Endothelial cell of umbilical vein (primary cell): ENCODE results near the gene UROC1. TPM values are rescaled to one million over a fixed set of nuclear protein-coding genes. Genes with fewer than 3 reads are reported as not detected.

Experiments
- BruUV-seq: library from RNA; stranded (reverse); fragments of 400-500 nt; replicated peaks from 2 replicates; lab custom pipeline; 2021; lab: Mats Ljungman, UMichigan
- CTCF ChIA-PET: fragments of 300-600, 350-600 bp; sonication (Branson Sonifier 250); formaldehyde crosslinking; loops from one replicate; lab custom pipeline; 2021; ENCODE audit warnings: antibody characterized with exemption, inconsistent platforms; lab: Charles Lee
- POLR2A ChIA-PET: fragments of 300-600, 350-600 bp; sonication (Branson Sonifier 250); formaldehyde crosslinking; loops from one replicate; lab custom pipeline; 2021; ENCODE audit warnings: antibody characterized with exemption, inconsistent platforms; lab: Charles Lee
- DNase-seq: peaks from one replicate; pipeline ENCODE4 v3.0.0-alpha.2; 2011; ENCODE audit warnings: low read depth, low spot score
- FAIRE-seq: peaks from 2 replicates; lab custom pipeline; 2011; peaks lifted over from hg19 to GRCh38; lab: Jason Lieb, UNC
- H2AFZ ChIP-seq: 2 replicates; pipeline ENCODE4 v1.6.0; 2012; ENCODE audit warnings: low read depth, low read length, control low read depth, inconsistent platforms
- H3K27ac ChIP-seq: 2 replicates; pipeline ENCODE4 v1.5.1; 2011; ENCODE audit warnings: low read depth, mild to moderate bottlenecking, control low read depth, low read length, moderate library complexity; ENCODE audit not compliant: insufficient read depth
- H3K27me3 ChIP-seq, 2 experiments: 2 replicates each; pipeline versions ENCODE4 v1.6.0 to v1.6.1; 2011; ENCODE audit warnings: low read length in 2 of 2, mixed read lengths in 1 of 2; ENCODE audit not compliant: control insufficient read depth in 2 of 2, insufficient read depth in 2 of 2
- H3K36me3 ChIP-seq, 2 experiments: 2 replicates in 1 of 2; 3 replicates in 1 of 2; pipeline ENCODE4 v1.5.1; 2011; ENCODE audit warnings: low read length in 2 of 2, mild to moderate bottlenecking in 1 of 2, moderate library complexity in 1 of 2; ENCODE audit not compliant: control insufficient read depth in 2 of 2, insufficient read depth in 2 of 2; ENCODE audit errors: extremely low read depth in 1 of 2
- H3K4me1 ChIP-seq: 3 replicates; pipeline ENCODE4 v1.5.1; 2011; ENCODE audit warnings: mild to moderate bottlenecking, low read length; ENCODE audit not compliant: control insufficient read depth, insufficient read depth; ENCODE audit errors: extremely low read depth
- H3K4me2 ChIP-seq: 2 replicates; pipeline ENCODE4 v1.6.1; 2011; ENCODE audit warnings: low read length, control low read depth, mixed read lengths; ENCODE audit not compliant: insufficient read depth
- H3K4me3 ChIP-seq, 3 experiments: fragments of 200-600 bp in 1 of 3; sonication (generic), shearing (Covaris generic) in 1 of 3; replicated peaks in 1 of 3; 2 replicates each; pipeline ENCODE4 v1.5.1; 2011 to 2016; ENCODE audit warnings: control low read depth in 3 of 3, low read length in 3 of 3, mild to moderate bottlenecking in 2 of 3, inconsistent platforms in 1 of 3, low read depth in 1 of 3, moderate library complexity in 1 of 3; ENCODE audit not compliant: insufficient read depth in 1 of 3
- H3K79me2 ChIP-seq: 2 replicates; pipeline ENCODE4 v1.6.0; 2012; ENCODE audit warnings: low read length, inconsistent platforms; ENCODE audit not compliant: control insufficient read depth, insufficient read depth
- H3K9ac ChIP-seq: replicated peaks from 2 replicates; pipeline ENCODE3; 2011; ENCODE audit warnings: low read length, control low read depth; ENCODE audit not compliant: insufficient read depth; ENCODE audit errors: extremely low read depth
- H3K9me1 ChIP-seq: replicated peaks from 3 replicates; pipeline ENCODE4 v1.6.0; 2011; ENCODE audit warnings: mild to moderate bottlenecking, low read length; ENCODE audit not compliant: control insufficient read depth, insufficient read depth; ENCODE audit errors: extremely low read depth
- H3K9me3 ChIP-seq: replicated peaks from 2 replicates; pipeline ENCODE4 v1.5.1; 2012; ENCODE audit warnings: low read length, inconsistent platforms; ENCODE audit not compliant: control insufficient read depth, insufficient read depth
- H4K20me1 ChIP-seq: replicated peaks from 2 replicates; pipeline ENCODE3; 2011; ENCODE audit warnings: mild to moderate bottlenecking, low read length; ENCODE audit not compliant: control insufficient read depth, insufficient read depth; ENCODE audit errors: extremely low read depth
- EZH2 ChIP-seq: IDR thresholded peaks from 2 replicates; pipeline ENCODE4 v1.6.1; 2012; ENCODE audit warnings: borderline replicate concordance, low read depth, mild to moderate bottlenecking, moderate library complexity, low read length, inconsistent platforms; ENCODE audit not compliant: severe bottlenecking
- FOS ChIP-seq: IDR thresholded peaks from 2 replicates; pipeline ENCODE4 v1.6.1; 2011; ENCODE audit warnings: mild to moderate bottlenecking, low read length, moderate library complexity, borderline replicate concordance; ENCODE audit not compliant: insufficient read depth
- GATA2 ChIP-seq: IDR thresholded peaks from 2 replicates; pipeline ENCODE4 v1.7.0; 2011; ENCODE audit warnings: low read depth, mild to moderate bottlenecking, moderate library complexity, mixed read lengths, low read length; ENCODE audit not compliant: insufficient read length, insufficient read depth
- JUN ChIP-seq: IDR thresholded peaks from 2 replicates; pipeline ENCODE4 v1.6.1; 2011; ENCODE audit warnings: borderline replicate concordance, low read depth; ENCODE audit not compliant: insufficient read length, insufficient read depth
- MYC ChIP-seq: IDR thresholded peaks from one replicate; pipeline ENCODE4 v1.6.1; 2011; ENCODE audit warnings: mild to moderate bottlenecking, low read depth, low read length
- POLR2A ChIP-seq: IDR thresholded peaks from 2 replicates; pipeline ENCODE4 v1.6.1; 2012; ENCODE audit warnings: low read depth, mild to moderate bottlenecking, control low read depth, low read length
- POLR2AphosphoS5 ChIP-seq: IDR thresholded peaks from 2 replicates; pipeline ENCODE4 v1.6.1; 2012; ENCODE audit warnings: low read depth, mild to moderate bottlenecking, control low read depth, low read length, moderate library complexity; ENCODE audit not compliant: insufficient read depth
- dilution Hi-C: fragments of 300-500 bp; cut with MboI; formaldehyde crosslinking; loops from one replicate; pipeline ENCODE4 v1.15.0; 2019; ENCODE audit warnings: low sequenced_read_pairs; ENCODE audit not compliant: extremely low pct_ligation_motif_present
- intact Hi-C: fragments of 100-400 bp; cut with micrococcal nuclease; formaldehyde crosslinking; loops from one replicate; pipeline ENCODE4 v1.10.0; 2022
- polyA plus RNA-seq, 4 experiments: library from polyadenylated mRNA; depleted of rRNA in 3 of 4; stranded (reverse) in 3 of 4; unstranded in 1 of 4; fragments of >200 nt; gene quantifications; 2 replicates each; pipeline versions ENCODE4 v1.2.1 to v1.2.3, GENCODE V29; 2011 to 2012; ENCODE audit warnings: missing spikeins in 1 of 4
- total RNA-seq: library from RNA; stranded (reverse); gene quantifications from 2 replicates; pipeline ENCODE4 v1.2.3, GENCODE V29; 2021
- TF ChIP-seq, protein P1 (sequence below), 2 donors: IDR thresholded peaks; 1 replicate in 1 of 2; 2 replicates in 1 of 2; pipeline ENCODE4 v1.5.1; 2011; ENCODE audit warnings: low read length in 2 of 2, mild to moderate bottlenecking in 2 of 2, moderate library complexity in 2 of 2, control low read depth in 1 of 2, inconsistent platforms in 1 of 2, low read depth in 1 of 2; ENCODE audit not compliant: insufficient read depth in 1 of 2; ENCODE audit errors: extremely low read depth in 1 of 2
- TF ChIP-seq, protein P2 (sequence below): IDR thresholded peaks from 2 replicates; pipeline ENCODE4 v1.6.1; 2011; ENCODE audit not compliant: insufficient read depth, insufficient read length

Gene UROC1
- total and polyA plus RNA-seq, 2 donors (not counting 3 experiments of a cell fraction or from before 2014, with no cell fraction given), result not detected

DNA sequence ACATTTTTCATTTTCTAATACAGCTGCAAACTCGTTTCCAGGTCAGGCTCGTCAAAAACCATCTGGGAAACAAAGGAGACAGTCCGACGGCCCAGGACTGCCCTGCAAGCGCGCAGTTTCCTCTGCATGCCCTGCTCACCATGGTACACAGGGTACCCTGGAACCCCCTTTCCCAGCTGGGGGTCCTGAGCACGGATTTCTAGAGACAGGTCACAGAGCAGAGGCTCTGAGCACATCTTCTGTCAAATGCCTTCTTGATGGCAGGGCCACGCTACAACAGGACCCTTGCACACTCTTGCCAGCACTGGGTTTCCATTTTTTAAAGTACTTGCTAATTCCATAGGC is 50.0 kb downstream of the UROC1 start:
- peaks cover 8% of the 10 kb centered on the region for H3K4me1 ChIP-seq
- intact Hi-C loops (no loop called here), dilution Hi-C loops (no loop called here)
- TF ChIP-seq POLR2AphosphoS5, result no peak
- TF ChIP-seq FOS, result no peak
- no peak for TF ChIP-seq POLR2A
- no peak for TF ChIP-seq EZH2
- TF ChIP-seq MYC, result no peak
- TF ChIP-seq GATA2, result no peak
- TF ChIP-seq, protein P1, sequence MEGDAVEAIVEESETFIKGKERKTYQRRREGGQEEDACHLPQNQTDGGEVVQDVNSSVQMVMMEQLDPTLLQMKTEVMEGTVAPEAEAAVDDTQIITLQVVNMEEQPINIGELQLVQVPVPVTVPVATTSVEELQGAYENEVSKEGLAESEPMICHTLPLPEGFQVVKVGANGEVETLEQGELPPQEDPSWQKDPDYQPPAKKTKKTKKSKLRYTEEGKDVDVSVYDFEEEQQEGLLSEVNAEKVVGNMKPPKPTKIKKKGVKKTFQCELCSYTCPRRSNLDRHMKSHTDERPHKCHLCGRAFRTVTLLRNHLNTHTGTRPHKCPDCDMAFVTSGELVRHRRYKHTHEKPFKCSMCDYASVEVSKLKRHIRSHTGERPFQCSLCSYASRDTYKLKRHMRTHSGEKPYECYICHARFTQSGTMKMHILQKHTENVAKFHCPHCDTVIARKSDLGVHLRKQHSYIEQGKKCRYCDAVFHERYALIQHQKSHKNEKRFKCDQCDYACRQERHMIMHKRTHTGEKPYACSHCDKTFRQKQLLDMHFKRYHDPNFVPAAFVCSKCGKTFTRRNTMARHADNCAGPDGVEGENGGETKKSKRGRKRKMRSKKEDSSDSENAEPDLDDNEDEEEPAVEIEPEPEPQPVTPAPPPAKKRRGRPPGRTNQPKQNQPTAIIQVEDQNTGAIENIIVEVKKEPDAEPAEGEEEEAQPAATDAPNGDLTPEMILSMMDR (IDR thresholded peaks at IDR 0.05; ENCODE audit: extremely low read depth in 1 of 2, insufficient read depth in 1 of 2, low read depth in 1 of 2, low read length in 2 of 2), result no peak
- TF ChIP-seq, protein P2, sequence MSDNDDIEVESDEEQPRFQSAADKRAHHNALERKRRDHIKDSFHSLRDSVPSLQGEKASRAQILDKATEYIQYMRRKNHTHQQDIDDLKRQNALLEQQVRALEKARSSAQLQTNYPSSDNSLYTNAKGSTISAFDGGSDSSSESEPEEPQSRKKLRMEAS, result no peak
- no peak for TF ChIP-seq JUN
- H3K9me3 ChIP-seq, result no peaks in the 10 kb centered on the region
- H3K27me3 ChIP-seq, result no peaks in the 10 kb centered on the region
- peaks cover 30% of the 10 kb centered on the region for H3K79me2 ChIP-seq
- no peaks in the 10 kb centered on the region for H4K20me1 ChIP-seq
- no peak overlapping the region for H3K4me2 ChIP-seq
- BruUV-seq, result no TSS peak
- POLR2A ChIA-PET, result no interaction called here
- H2AFZ ChIP-seq, result no peak overlapping the region
- CTCF ChIA-PET, result no interaction called here
- DNase-seq (no peak), FAIRE-seq (no peak)
- no peaks in the 10 kb centered on the region for H3K9me1 ChIP-seq
- no peak overlapping the region for H3K27ac ChIP-seq
- H3K9ac ChIP-seq, result no peak overlapping the region
- no peak overlapping the region for H3K4me3 ChIP-seq
- H3K36me3 ChIP-seq, result peaks cover 20 to 60% of the 10 kb centered on the region in 2 experiments
